ENCODE results near the gene PPEF2. TPM values are rescaled to one million over a fixed set of nuclear protein-coding genes. Genes with fewer than 3 reads are reported as not detected.

Gene PPEF2
- total RNA-seq: not detected
- 0.11 TPM for polyA plus RNA-seq (2013, experiment 1 of 2)
- polyA plus RNA-seq (2013, experiment 2 of 2): not detected
- long read RNA-seq, experiment 1: 0 reads
- long read RNA-seq, experiment 2: 0 reads
- long read RNA-seq, experiment 3: 0 reads
- long read RNA-seq, experiment 4: 0 reads

GRCh38 chr4:75902352-75902751, at the start of gene PPEF2:
TSS of gene PPEF2 (minus strand) at chr4:75902452. CDS start at chr4:75896325, 6,127 bp downstream.
- no peak for DNase-seq
- no peaks in the 10 kb centered on the region for H3K4me1 Mint-ChIP-seq

DNA sequence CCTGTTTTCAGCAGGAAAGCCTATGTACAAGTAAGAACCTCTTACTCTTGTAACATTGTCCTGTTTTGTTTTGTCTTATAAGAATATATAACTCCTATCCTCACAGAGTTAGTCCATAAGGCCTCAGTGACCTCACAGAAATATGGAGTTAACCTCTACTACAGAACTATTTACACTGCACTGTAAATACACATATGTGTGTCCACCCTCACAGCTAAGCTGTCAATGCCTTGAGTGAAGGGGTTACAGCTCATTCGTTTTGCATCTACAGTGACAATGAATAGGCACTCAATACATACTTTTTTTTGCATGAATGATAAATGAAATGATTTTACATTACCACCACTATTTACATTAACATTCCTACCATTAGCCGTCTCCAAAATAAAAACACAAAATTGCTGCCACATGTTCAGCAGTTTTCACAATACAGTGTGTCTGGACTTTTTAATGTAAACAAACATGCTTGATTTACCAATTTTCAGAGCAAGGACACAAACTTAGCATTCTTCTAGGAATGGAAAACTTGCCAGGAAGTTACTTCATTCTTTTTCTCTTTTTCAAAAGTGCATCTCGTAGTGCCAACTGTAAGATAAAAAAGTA, 48.1 kb upstream of the PPEF2 start:
- Histone ChIP-seq H3K27ac (ENCODE audit: low read depth, low read length) (no peak overlapping the region), H3K4me1 (ENCODE audit: control insufficient read depth, insufficient read depth, low read length) (no peaks in the 10 kb centered on the region), H3K9me3 (ENCODE audit: control insufficient read depth, low read length) (no peaks in the 10 kb centered on the region), H3K9ac (ENCODE audit: extremely low read depth, low read length, poor library complexity, severe bottlenecking) (no peak overlapping the region), H3K4me3 (ENCODE audit: low read length) (no peak overlapping the region), H3K27me3 (ENCODE audit: control insufficient read depth, insufficient read depth, low read length, poor library complexity, severe bottlenecking) (no peaks in the 10 kb centered on the region), H3K36me3 (ENCODE audit: control insufficient read depth, insufficient read depth, low read length) (peaks cover 88% of the 10 kb centered on the region)
- peaks cover 5% of the 10 kb centered on the region for H3K9me3 Mint-ChIP-seq
- 80 to 95% methylated on average over 1 to 3 of the region's 3 CpGs for WGBS, 2 experiments (ENCODE audit: insufficient coverage in 1 of 2, insufficient read length in 1 of 2)
- peaks cover 72% of the 10 kb centered on the region for H3K36me3 Mint-ChIP-seq (ENCODE audit: low read depth)
- no peak overlapping the region for H3K27ac Mint-ChIP-seq
- no peak overlapping the region for H3K4me3 Mint-ChIP-seq
- no peaks in the 10 kb centered on the region for H3K4me1 Mint-ChIP-seq
- H3K27me3 Mint-ChIP-seq (ENCODE audit: insufficient read depth): no peaks in the 10 kb centered on the region
- no peak for DNase-seq
- TF ChIP-seq, protein P1, sequence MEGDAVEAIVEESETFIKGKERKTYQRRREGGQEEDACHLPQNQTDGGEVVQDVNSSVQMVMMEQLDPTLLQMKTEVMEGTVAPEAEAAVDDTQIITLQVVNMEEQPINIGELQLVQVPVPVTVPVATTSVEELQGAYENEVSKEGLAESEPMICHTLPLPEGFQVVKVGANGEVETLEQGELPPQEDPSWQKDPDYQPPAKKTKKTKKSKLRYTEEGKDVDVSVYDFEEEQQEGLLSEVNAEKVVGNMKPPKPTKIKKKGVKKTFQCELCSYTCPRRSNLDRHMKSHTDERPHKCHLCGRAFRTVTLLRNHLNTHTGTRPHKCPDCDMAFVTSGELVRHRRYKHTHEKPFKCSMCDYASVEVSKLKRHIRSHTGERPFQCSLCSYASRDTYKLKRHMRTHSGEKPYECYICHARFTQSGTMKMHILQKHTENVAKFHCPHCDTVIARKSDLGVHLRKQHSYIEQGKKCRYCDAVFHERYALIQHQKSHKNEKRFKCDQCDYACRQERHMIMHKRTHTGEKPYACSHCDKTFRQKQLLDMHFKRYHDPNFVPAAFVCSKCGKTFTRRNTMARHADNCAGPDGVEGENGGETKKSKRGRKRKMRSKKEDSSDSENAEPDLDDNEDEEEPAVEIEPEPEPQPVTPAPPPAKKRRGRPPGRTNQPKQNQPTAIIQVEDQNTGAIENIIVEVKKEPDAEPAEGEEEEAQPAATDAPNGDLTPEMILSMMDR (conservative IDR thresholded peaks at IDR 0.05): no peak

More at GRCh38 chr4:75902352-75902751, at the start of gene PPEF2:
- Histone ChIP-seq H3K9me3 (ENCODE audit: control insufficient read depth, low read length) (peaks cover 8% of the 10 kb centered on the region), H3K4me3 (ENCODE audit: low read length) (no peak within 1 kb of the TSS), H3K9ac (ENCODE audit: extremely low read depth, low read length, poor library complexity, severe bottlenecking) (no peak within 1 kb of the TSS), H3K36me3 (ENCODE audit: control insufficient read depth, insufficient read depth, low read length) (no peaks in the 10 kb centered on the region), H3K27me3 (ENCODE audit: control insufficient read depth, insufficient read depth, low read length, poor library complexity, severe bottlenecking) (no peaks in the 10 kb centered on the region), H3K4me1 (ENCODE audit: control insufficient read depth, insufficient read depth, low read length) (no peaks in the 10 kb centered on the region), H3K27ac (ENCODE audit: low read depth, low read length) (no peak within 1 kb of the TSS)
- Mint-ChIP-seq H3K27me3 (ENCODE audit: insufficient read depth) (no peaks in the 10 kb centered on the region), H3K4me3 (no peak within 1 kb of the TSS), H3K36me3 (ENCODE audit: low read depth) (no peaks in the 10 kb centered on the region), H3K27ac (no peak within 1 kb of the TSS), H3K9me3 (peaks cover 19% of the 10 kb centered on the region)
- 85 to 91% methylated on average over 4 to 5 of the region's 5 CpGs for WGBS, 2 experiments (ENCODE audit: insufficient coverage in 1 of 2, insufficient read length in 1 of 2)
- TF ChIP-seq, protein P1 (conservative IDR thresholded peaks at IDR 0.05): no peak

DNA sequence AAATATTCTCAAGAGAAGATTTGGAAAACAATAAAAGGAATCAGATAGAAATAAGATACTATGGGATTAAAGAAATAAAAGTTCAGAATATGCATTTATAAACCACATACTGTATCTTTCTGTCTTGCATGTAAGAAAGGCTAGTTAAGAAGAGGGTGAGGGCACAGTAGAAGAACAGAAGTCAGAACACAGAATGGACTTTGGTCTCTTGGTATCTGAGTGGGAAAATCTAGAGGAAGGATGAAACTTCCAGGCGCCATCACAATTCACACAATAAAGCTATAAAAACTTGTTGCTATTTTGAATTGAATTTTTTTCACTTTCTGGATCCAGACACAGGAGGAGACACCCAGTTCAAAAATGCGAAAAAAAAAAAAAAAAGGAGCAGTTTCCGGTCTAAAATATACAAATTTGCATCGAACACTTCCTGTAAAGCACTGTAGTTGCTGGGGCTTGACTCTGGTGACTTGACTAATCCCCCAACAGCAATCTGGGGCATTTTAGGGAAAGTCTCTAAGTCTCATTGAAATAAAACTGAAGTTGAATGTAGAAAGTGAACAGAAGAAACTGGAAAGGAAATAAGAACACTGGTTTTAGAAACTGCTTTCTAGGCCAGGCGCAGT, 46.7 kb upstream of the PPEF2 start:
- H3K27me3 ChIP-seq (ENCODE audit: control insufficient read depth, insufficient read depth, low read length, poor library complexity, severe bottlenecking): no peaks in the 10 kb centered on the region
- Mint-ChIP-seq H3K4me3 (no peak overlapping the region), H3K27ac (peak overlapping the region; percentile 30), H3K9me3 (no peaks in the 10 kb centered on the region), H3K4me1 (no peaks in the 10 kb centered on the region), H3K36me3 (ENCODE audit: low read depth) (peaks cover 62% of the 10 kb centered on the region), H3K27me3 (ENCODE audit: insufficient read depth) (no peaks in the 10 kb centered on the region)
- H3K9me3 ChIP-seq (ENCODE audit: control insufficient read depth, low read length): no peaks in the 10 kb centered on the region
- WGBS, 2 experiments (ENCODE audit: insufficient coverage in 1 of 2, insufficient read length in 1 of 2): 89 to 95% methylated on average over 3 to 5 of the region's 5 CpGs
- H3K36me3 ChIP-seq (ENCODE audit: control insufficient read depth, insufficient read depth, low read length): peaks cover 87% of the 10 kb centered on the region
- no peaks in the 10 kb centered on the region for H3K4me1 ChIP-seq (ENCODE audit: control insufficient read depth, insufficient read depth, low read length)
- no peak for DNase-seq
- TF ChIP-seq, protein P1 (conservative IDR thresholded peaks at IDR 0.05): no peak
- H3K4me3 ChIP-seq (ENCODE audit: low read length): no peak overlapping the region
- no peak overlapping the region for H3K27ac ChIP-seq (ENCODE audit: low read depth, low read length)
- no peak overlapping the region for H3K9ac ChIP-seq (ENCODE audit: extremely low read depth, low read length, poor library complexity, severe bottlenecking)
